Endothelial cell of umbilical vein (primary cell): Measurements from ENCODE around the gene DDX17. TPM values are rescaled to one million over a fixed set of nuclear protein-coding genes. Genes with fewer than 3 reads are reported as not detected.

ENCODE experiments used
- BruUV-seq: library from RNA; stranded (reverse); fragments of 400-500 nt; replicated peaks from 2 replicates; lab custom pipeline; 2021; lab: Mats Ljungman, UMichigan
- CTCF ChIA-PET: fragments of 300-600, 350-600 bp; sonication (Branson Sonifier 250); formaldehyde crosslinking; loops from one replicate; lab custom pipeline; 2021; ENCODE audit warnings: antibody characterized with exemption, inconsistent platforms; lab: Charles Lee
- POLR2A ChIA-PET: fragments of 300-600, 350-600 bp; sonication (Branson Sonifier 250); formaldehyde crosslinking; loops from one replicate; lab custom pipeline; 2021; ENCODE audit warnings: antibody characterized with exemption, inconsistent platforms; lab: Charles Lee
- DNase-seq: peaks from one replicate; pipeline ENCODE4 v3.0.0-alpha.2; 2011; ENCODE audit warnings: low read depth, low spot score
- FAIRE-seq: peaks from 2 replicates; lab custom pipeline; 2011; peaks lifted over from hg19 to GRCh38; lab: Jason Lieb, UNC
- H2AFZ ChIP-seq: 2 replicates; pipeline ENCODE4 v1.6.0; 2012; ENCODE audit warnings: low read depth, low read length, control low read depth, inconsistent platforms
- H3K27ac ChIP-seq: 2 replicates; pipeline ENCODE4 v1.5.1; 2011; ENCODE audit warnings: low read depth, mild to moderate bottlenecking, control low read depth, low read length, moderate library complexity; ENCODE audit not compliant: insufficient read depth
- H3K27me3 ChIP-seq, 2 experiments: 2 replicates each; pipeline versions ENCODE4 v1.6.0 to v1.6.1; 2011; ENCODE audit warnings: low read length in 2 of 2, mixed read lengths in 1 of 2; ENCODE audit not compliant: control insufficient read depth in 2 of 2, insufficient read depth in 2 of 2
- H3K36me3 ChIP-seq, 2 experiments: 2 replicates in 1 of 2; 3 replicates in 1 of 2; pipeline ENCODE4 v1.5.1; 2011; ENCODE audit warnings: low read length in 2 of 2, mild to moderate bottlenecking in 1 of 2, moderate library complexity in 1 of 2; ENCODE audit not compliant: control insufficient read depth in 2 of 2, insufficient read depth in 2 of 2; ENCODE audit errors: extremely low read depth in 1 of 2
- H3K4me1 ChIP-seq: 3 replicates; pipeline ENCODE4 v1.5.1; 2011; ENCODE audit warnings: mild to moderate bottlenecking, low read length; ENCODE audit not compliant: control insufficient read depth, insufficient read depth; ENCODE audit errors: extremely low read depth
- H3K4me2 ChIP-seq: 2 replicates; pipeline ENCODE4 v1.6.1; 2011; ENCODE audit warnings: low read length, control low read depth, mixed read lengths; ENCODE audit not compliant: insufficient read depth
- H3K4me3 ChIP-seq, 3 experiments: fragments of 200-600 bp in 1 of 3; sonication (generic), shearing (Covaris generic) in 1 of 3; replicated peaks in 1 of 3; 2 replicates each; pipeline ENCODE4 v1.5.1; 2011 to 2016; ENCODE audit warnings: control low read depth in 3 of 3, low read length in 3 of 3, mild to moderate bottlenecking in 2 of 3, inconsistent platforms in 1 of 3, low read depth in 1 of 3, moderate library complexity in 1 of 3; ENCODE audit not compliant: insufficient read depth in 1 of 3
- H3K79me2 ChIP-seq: 2 replicates; pipeline ENCODE4 v1.6.0; 2012; ENCODE audit warnings: low read length, inconsistent platforms; ENCODE audit not compliant: control insufficient read depth, insufficient read depth
- H3K9ac ChIP-seq: replicated peaks from 2 replicates; pipeline ENCODE3; 2011; ENCODE audit warnings: low read length, control low read depth; ENCODE audit not compliant: insufficient read depth; ENCODE audit errors: extremely low read depth
- H3K9me1 ChIP-seq: replicated peaks from 3 replicates; pipeline ENCODE4 v1.6.0; 2011; ENCODE audit warnings: mild to moderate bottlenecking, low read length; ENCODE audit not compliant: control insufficient read depth, insufficient read depth; ENCODE audit errors: extremely low read depth
- H3K9me3 ChIP-seq: replicated peaks from 2 replicates; pipeline ENCODE4 v1.5.1; 2012; ENCODE audit warnings: low read length, inconsistent platforms; ENCODE audit not compliant: control insufficient read depth, insufficient read depth
- H4K20me1 ChIP-seq: replicated peaks from 2 replicates; pipeline ENCODE3; 2011; ENCODE audit warnings: mild to moderate bottlenecking, low read length; ENCODE audit not compliant: control insufficient read depth, insufficient read depth; ENCODE audit errors: extremely low read depth
- EZH2 ChIP-seq: IDR thresholded peaks from 2 replicates; pipeline ENCODE4 v1.6.1; 2012; ENCODE audit warnings: borderline replicate concordance, low read depth, mild to moderate bottlenecking, moderate library complexity, low read length, inconsistent platforms; ENCODE audit not compliant: severe bottlenecking
- FOS ChIP-seq: IDR thresholded peaks from 2 replicates; pipeline ENCODE4 v1.6.1; 2011; ENCODE audit warnings: mild to moderate bottlenecking, low read length, moderate library complexity, borderline replicate concordance; ENCODE audit not compliant: insufficient read depth
- GATA2 ChIP-seq: IDR thresholded peaks from 2 replicates; pipeline ENCODE4 v1.7.0; 2011; ENCODE audit warnings: low read depth, mild to moderate bottlenecking, moderate library complexity, mixed read lengths, low read length; ENCODE audit not compliant: insufficient read length, insufficient read depth
- JUN ChIP-seq: IDR thresholded peaks from 2 replicates; pipeline ENCODE4 v1.6.1; 2011; ENCODE audit warnings: borderline replicate concordance, low read depth; ENCODE audit not compliant: insufficient read length, insufficient read depth
- MYC ChIP-seq: IDR thresholded peaks from one replicate; pipeline ENCODE4 v1.6.1; 2011; ENCODE audit warnings: mild to moderate bottlenecking, low read depth, low read length
- POLR2A ChIP-seq: IDR thresholded peaks from 2 replicates; pipeline ENCODE4 v1.6.1; 2012; ENCODE audit warnings: low read depth, mild to moderate bottlenecking, control low read depth, low read length
- POLR2AphosphoS5 ChIP-seq: IDR thresholded peaks from 2 replicates; pipeline ENCODE4 v1.6.1; 2012; ENCODE audit warnings: low read depth, mild to moderate bottlenecking, control low read depth, low read length, moderate library complexity; ENCODE audit not compliant: insufficient read depth
- dilution Hi-C: fragments of 300-500 bp; cut with MboI; formaldehyde crosslinking; loops from one replicate; pipeline ENCODE4 v1.15.0; 2019; ENCODE audit warnings: low sequenced_read_pairs; ENCODE audit not compliant: extremely low pct_ligation_motif_present
- intact Hi-C: fragments of 100-400 bp; cut with micrococcal nuclease; formaldehyde crosslinking; loops from one replicate; pipeline ENCODE4 v1.10.0; 2022
- polyA plus RNA-seq, 4 experiments: library from polyadenylated mRNA; depleted of rRNA in 3 of 4; stranded (reverse) in 3 of 4; unstranded in 1 of 4; fragments of >200 nt; gene quantifications; 2 replicates each; pipeline versions ENCODE4 v1.2.1 to v1.2.3, GENCODE V29; 2011 to 2012; ENCODE audit warnings: missing spikeins in 1 of 4
- total RNA-seq: library from RNA; stranded (reverse); gene quantifications from 2 replicates; pipeline ENCODE4 v1.2.3, GENCODE V29; 2021
- TF ChIP-seq, protein P1 (sequence below): IDR thresholded peaks from 2 replicates; pipeline ENCODE4 v1.6.1; 2011; ENCODE audit not compliant: insufficient read depth, insufficient read length
- TF ChIP-seq, protein P2 (sequence below), 2 donors: IDR thresholded peaks; 1 replicate in 1 of 2; 2 replicates in 1 of 2; pipeline ENCODE4 v1.5.1; 2011; ENCODE audit warnings: low read length in 2 of 2, mild to moderate bottlenecking in 2 of 2, moderate library complexity in 2 of 2, control low read depth in 1 of 2, inconsistent platforms in 1 of 2, low read depth in 1 of 2; ENCODE audit not compliant: insufficient read depth in 1 of 2; ENCODE audit errors: extremely low read depth in 1 of 2

Gene DDX17
- total and polyA plus RNA-seq, 2 donors (not counting 3 experiments of a cell fraction or from before 2014, with no cell fraction given): 393 to 402 TPM

DNA sequence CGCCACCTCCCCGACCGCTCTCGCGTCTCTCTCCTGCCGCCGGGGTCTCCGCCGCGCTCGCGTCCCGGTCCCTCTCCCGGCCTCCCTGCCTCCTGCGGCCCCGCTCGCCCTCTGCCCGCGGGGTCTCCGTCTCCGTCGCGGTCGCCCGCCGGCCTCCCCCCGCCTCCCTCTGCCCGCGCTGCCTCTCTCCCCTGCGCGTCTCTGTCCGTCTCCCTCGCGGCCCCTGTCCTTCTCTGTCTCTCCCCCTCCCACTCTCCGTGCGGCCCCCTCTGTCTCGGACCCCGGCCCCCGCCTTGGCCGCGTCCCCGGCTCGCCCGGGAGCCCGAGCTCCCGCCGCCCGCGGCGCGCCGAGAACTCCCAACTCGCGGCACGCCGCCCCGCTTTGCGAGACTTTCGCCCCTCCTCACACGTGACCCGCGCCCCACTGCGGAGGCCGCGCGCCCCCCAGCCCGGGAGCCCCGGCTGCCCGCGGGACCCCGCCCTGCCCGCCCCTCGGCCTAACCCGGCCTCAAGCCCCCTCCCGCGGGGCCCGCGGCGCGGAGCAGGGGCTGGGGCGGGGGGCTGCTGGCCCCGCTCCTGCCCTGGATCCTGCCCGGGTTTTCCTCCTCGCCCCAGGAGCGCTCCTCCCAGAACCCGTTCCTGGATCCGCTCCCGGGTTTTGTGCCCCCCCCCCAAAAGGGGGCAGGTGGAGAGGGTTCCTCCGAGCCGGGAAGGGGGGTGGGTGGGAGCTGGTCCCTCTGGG lies 50.4 kb downstream of the DDX17 start:
- TF ChIP-seq, protein P1, sequence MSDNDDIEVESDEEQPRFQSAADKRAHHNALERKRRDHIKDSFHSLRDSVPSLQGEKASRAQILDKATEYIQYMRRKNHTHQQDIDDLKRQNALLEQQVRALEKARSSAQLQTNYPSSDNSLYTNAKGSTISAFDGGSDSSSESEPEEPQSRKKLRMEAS: no peak
- no peak for TF ChIP-seq GATA2
- TF ChIP-seq EZH2: no peak
- TF ChIP-seq, protein P2, sequence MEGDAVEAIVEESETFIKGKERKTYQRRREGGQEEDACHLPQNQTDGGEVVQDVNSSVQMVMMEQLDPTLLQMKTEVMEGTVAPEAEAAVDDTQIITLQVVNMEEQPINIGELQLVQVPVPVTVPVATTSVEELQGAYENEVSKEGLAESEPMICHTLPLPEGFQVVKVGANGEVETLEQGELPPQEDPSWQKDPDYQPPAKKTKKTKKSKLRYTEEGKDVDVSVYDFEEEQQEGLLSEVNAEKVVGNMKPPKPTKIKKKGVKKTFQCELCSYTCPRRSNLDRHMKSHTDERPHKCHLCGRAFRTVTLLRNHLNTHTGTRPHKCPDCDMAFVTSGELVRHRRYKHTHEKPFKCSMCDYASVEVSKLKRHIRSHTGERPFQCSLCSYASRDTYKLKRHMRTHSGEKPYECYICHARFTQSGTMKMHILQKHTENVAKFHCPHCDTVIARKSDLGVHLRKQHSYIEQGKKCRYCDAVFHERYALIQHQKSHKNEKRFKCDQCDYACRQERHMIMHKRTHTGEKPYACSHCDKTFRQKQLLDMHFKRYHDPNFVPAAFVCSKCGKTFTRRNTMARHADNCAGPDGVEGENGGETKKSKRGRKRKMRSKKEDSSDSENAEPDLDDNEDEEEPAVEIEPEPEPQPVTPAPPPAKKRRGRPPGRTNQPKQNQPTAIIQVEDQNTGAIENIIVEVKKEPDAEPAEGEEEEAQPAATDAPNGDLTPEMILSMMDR (IDR thresholded peaks at IDR 0.05; ENCODE audit: extremely low read depth in 1 of 2, insufficient read depth in 1 of 2, low read depth in 1 of 2, low read length in 2 of 2): no peak
- TF ChIP-seq JUN: no peak
- no peak for TF ChIP-seq FOS
- TF ChIP-seq MYC: no peak
- no peak for TF ChIP-seq POLR2AphosphoS5
- no peak for TF ChIP-seq POLR2A
- no peaks in the 10 kb centered on the region for H4K20me1 ChIP-seq
- ChIA-PET CTCF (interaction anchor here (1.4 kb wide), 1 partner anchor 8 kb away, joined by 4 read pairs; no protein-coding TSS in a partner anchor), POLR2A (no interaction called here)
- dilution Hi-C loops: no loop called here
- BruUV-seq: no TSS peak
- H3K79me2 ChIP-seq: no peaks in the 10 kb centered on the region
- H3K27ac ChIP-seq: no peak overlapping the region
- H2AFZ ChIP-seq: peak overlapping the region; percentile 42
- intact Hi-C loops: no loop called here
- peak overlapping the region in 1 of 3 experiments; percentile 32 for H3K4me3 ChIP-seq
- H3K4me2 ChIP-seq: peak overlapping the region; percentile 14
- no peak for DNase-seq
- no peaks in the 10 kb centered on the region for H3K4me1 ChIP-seq
- no peak for FAIRE-seq
- H3K9me1 ChIP-seq: no peaks in the 10 kb centered on the region
- no peak overlapping the region for H3K9ac ChIP-seq
- H3K36me3 ChIP-seq: no peaks in the 10 kb centered on the region
- no peaks in the 10 kb centered on the region for H3K9me3 ChIP-seq
- peaks cover 50 to 54% of the 10 kb centered on the region in 2 experiments for H3K27me3 ChIP-seq
